Activated naive CD4-positive, alpha-beta T cell treated with anti-CD3 and anti-CD28 coated beads, Interleukin-2, amount 10 ng/mL, durations not matched to agents 7 days and 5 days (primary cell): ENCODE results near the gene ARID3C.

Experiments used
- CTCF ChIA-PET: fragments of 350-600 bp; sonication (Branson Sonifier 250); formaldehyde crosslinking; loops from one replicate; lab custom pipeline; 2021; ENCODE audit warnings: antibody characterized with exemption; lab: Charles Lee
- DNase-seq: peaks from one replicate; pipeline ENCODE4 v3.0.0-alpha.2; 2020
- H3K27ac Mint-ChIP-seq: one replicate; pipeline ENCODE4 v1.8.0; 2021; ENCODE audit warnings: mild to moderate bottlenecking, moderate library complexity, mixed read lengths
- H3K27me3 Mint-ChIP-seq: one replicate; pipeline ENCODE4 v1.8.0; 2021; ENCODE audit warnings: mild to moderate bottlenecking, mixed read lengths
- H3K36me3 Mint-ChIP-seq: one replicate; pipeline ENCODE4 v1.8.0; 2021; ENCODE audit warnings: mixed read lengths
- H3K4me1 Mint-ChIP-seq: one replicate; pipeline ENCODE4 v1.8.0; 2021; ENCODE audit warnings: mixed read lengths
- H3K4me3 Mint-ChIP-seq: one replicate; pipeline ENCODE4 v1.8.0; 2021; ENCODE audit warnings: mild to moderate bottlenecking, moderate library complexity, mixed read lengths
- H3K9me3 Mint-ChIP-seq: one replicate; pipeline ENCODE4 v1.8.0; 2021; ENCODE audit warnings: mixed read lengths

The ARID3C gene

DNA sequence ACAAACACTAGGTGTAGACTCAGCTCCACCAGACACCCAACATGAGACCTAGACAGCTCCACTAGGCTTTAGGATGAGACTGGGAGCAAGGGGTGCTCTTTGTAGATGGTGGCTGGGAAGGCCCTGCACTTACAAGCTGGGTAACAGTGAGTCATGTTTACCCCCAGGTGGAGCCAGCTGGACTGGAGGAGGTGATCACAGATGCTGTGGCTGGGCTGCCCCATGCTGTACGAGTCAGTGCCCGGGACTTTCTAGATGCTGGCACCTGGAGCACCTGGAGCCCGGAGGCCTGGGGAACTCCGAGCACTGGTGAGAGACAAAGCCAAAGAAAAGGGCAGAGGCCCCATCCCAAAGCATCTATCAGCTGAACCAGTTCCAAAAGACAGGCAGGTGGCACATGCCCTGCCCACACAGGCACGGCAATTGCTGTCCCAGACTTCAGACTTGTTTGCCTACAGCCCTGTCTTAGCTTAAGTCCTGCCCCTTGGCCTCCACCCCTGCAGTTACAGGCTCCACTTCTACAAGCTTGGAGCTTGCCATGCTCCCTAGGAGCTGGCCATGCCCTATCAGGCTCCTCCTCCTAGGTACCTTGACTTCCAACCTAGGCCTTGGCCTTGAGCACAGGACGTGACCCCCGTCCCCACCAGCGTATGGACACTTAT, 30.9 kb upstream of the ARID3C start:
- Mint-ChIP-seq H3K9me3 (no peaks in the 10 kb centered on the region), H3K36me3 (peaks cover 24% of the 10 kb centered on the region), H3K27me3 (no peaks in the 10 kb centered on the region), H3K4me1 (peaks cover 36% of the 10 kb centered on the region), H3K27ac (no peak overlapping the region), H3K4me3 (no peak overlapping the region)
- CTCF ChIA-PET = interaction anchor here (1.1 to 2.4 kb wide), 3 partner anchors 12 to 43 kb away, joined by 3 to 8 read pairs (median 3); no protein-coding TSS in a partner anchor
- no peak for DNase-seq

DNA sequence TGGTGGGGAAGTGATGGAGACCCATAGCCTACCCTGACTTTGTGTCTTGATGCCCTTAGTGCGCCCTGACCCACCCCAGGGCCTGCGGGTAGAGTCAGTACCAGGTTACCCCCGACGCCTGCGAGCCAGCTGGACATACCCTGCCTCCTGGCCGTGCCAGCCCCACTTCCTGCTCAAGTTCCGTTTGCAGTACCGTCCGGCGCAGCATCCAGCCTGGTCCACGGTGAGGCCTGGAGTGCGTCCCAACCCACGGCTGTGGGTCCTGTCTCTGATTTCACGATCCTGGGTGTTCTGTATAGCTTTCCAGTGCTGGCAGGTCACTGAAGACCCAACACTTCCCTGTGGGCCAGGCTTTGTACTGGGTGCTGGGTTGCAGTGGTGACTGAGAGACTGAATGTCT, 29.6 kb upstream of the ARID3C start:
- peaks cover 21% of the 10 kb centered on the region for H3K36me3 Mint-ChIP-seq
- H3K27ac Mint-ChIP-seq = no peak overlapping the region
- DNase-seq = no peak
- no peak overlapping the region for H3K4me3 Mint-ChIP-seq
- peaks cover 24% of the 10 kb centered on the region for H3K4me1 Mint-ChIP-seq
- CTCF ChIA-PET = interaction anchor here (2.4 kb wide), 1 partner anchor 11 kb away, joined by 8 read pairs; no protein-coding TSS in a partner anchor
- no peaks in the 10 kb centered on the region for H3K27me3 Mint-ChIP-seq
- H3K9me3 Mint-ChIP-seq = no peaks in the 10 kb centered on the region

DNA sequence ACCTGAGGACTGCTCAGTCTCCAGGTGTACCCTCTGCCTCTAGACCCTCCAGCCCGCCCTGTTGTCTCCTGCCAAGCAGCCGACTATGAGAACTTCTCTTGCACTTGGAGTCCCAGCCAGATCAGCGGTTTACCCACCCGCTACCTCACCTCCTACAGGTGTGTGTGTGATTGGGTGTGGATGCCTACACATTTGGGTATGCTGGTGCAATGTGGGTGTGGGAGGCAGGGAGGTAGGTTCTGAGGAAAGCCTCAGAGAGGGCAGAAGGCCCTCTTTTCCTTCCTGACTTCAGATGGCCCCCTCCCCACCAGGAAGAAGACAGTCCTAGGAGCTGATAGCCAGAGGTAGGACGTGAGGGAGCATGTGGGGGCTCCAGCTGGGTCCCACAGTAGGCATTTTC, 28.1 kb upstream of the ARID3C start:
- CTCF ChIA-PET = interaction anchor here (1.0 to 1.8 kb wide), 2 partner anchors 9 to 23 kb away, joined by 3 to 4 read pairs; no protein-coding TSS in a partner anchor
- no peaks in the 10 kb centered on the region for H3K27me3 Mint-ChIP-seq
- H3K9me3 Mint-ChIP-seq = no peaks in the 10 kb centered on the region
- H3K4me3 Mint-ChIP-seq = no peak overlapping the region
- H3K4me1 Mint-ChIP-seq = peaks cover 19% of the 10 kb centered on the region
- DNase-seq = no peak
- H3K27ac Mint-ChIP-seq = no peak overlapping the region
- H3K36me3 Mint-ChIP-seq = peaks cover 16% of the 10 kb centered on the region

DNA sequence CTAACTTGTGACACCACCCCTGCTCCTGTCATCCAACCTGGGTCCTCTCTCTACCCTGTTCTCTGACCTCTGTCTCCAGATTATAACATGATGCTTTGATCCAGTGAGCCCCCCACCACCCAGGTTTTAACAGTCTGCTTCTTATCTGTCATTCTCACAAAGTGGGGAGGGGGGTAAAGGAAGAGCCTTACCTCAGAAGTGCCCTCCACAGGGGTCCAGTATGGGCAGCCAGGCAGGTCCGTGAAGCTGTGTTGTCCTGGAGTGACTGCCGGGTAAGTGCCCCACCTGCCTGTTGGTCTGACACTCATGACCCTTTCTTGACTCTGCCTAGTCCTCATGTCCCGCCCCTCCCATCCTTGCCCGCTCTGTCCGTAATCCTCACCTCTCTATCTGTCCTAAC, 26.5 kb upstream of the ARID3C start:
- H3K36me3 Mint-ChIP-seq = peaks cover 9% of the 10 kb centered on the region
- CTCF ChIA-PET = no interaction called here
- H3K9me3 Mint-ChIP-seq = no peaks in the 10 kb centered on the region
- H3K27ac Mint-ChIP-seq = no peak overlapping the region
- no peak overlapping the region for H3K4me3 Mint-ChIP-seq
- H3K27me3 Mint-ChIP-seq = no peaks in the 10 kb centered on the region
- peaks cover 12% of the 10 kb centered on the region for H3K4me1 Mint-ChIP-seq
- no peak for DNase-seq

DNA sequence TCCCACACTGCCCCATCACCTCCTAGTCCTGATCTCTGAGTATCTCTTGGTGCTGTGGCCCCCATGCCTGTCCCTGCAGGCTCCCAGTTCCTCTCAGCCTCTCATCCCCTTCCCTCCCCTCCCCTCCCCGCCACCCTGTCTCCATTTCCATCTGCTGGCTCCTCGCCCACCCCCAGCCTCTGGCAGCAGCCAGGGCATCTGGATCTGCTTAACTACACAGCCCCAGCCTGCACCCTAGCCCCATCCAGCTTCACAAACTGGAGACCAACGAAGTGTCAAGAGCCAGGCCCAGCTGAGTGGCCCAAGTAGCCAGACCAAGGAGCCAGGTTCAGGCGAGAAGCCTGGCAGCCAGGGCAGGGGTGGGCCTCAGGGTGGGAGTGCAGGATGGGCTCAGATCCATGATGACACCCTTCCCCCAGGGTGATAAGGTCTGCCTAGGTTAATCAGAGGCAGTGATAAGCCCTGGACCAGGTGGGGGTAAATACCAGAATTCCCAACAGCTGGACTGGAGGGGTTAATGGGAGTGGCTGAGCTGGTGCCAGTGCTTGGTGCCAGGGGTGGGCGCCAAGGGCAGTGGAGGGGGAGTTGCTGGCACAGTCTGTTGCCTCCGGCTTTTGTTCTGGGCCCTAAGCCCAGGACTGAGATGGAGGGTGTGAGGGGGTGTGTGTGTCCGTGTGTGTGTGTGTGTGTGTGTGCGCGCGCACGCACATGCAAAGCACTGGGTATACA, 25.6 kb upstream of the ARID3C start:
- no peak for DNase-seq
- peaks cover 11% of the 10 kb centered on the region for H3K36me3 Mint-ChIP-seq
- H3K27me3 Mint-ChIP-seq = no peaks in the 10 kb centered on the region
- CTCF ChIA-PET = no interaction called here
- H3K27ac Mint-ChIP-seq = no peak overlapping the region
- H3K4me3 Mint-ChIP-seq = no peak overlapping the region
- no peaks in the 10 kb centered on the region for H3K9me3 Mint-ChIP-seq
- H3K4me1 Mint-ChIP-seq = peaks cover 12% of the 10 kb centered on the region

DNA sequence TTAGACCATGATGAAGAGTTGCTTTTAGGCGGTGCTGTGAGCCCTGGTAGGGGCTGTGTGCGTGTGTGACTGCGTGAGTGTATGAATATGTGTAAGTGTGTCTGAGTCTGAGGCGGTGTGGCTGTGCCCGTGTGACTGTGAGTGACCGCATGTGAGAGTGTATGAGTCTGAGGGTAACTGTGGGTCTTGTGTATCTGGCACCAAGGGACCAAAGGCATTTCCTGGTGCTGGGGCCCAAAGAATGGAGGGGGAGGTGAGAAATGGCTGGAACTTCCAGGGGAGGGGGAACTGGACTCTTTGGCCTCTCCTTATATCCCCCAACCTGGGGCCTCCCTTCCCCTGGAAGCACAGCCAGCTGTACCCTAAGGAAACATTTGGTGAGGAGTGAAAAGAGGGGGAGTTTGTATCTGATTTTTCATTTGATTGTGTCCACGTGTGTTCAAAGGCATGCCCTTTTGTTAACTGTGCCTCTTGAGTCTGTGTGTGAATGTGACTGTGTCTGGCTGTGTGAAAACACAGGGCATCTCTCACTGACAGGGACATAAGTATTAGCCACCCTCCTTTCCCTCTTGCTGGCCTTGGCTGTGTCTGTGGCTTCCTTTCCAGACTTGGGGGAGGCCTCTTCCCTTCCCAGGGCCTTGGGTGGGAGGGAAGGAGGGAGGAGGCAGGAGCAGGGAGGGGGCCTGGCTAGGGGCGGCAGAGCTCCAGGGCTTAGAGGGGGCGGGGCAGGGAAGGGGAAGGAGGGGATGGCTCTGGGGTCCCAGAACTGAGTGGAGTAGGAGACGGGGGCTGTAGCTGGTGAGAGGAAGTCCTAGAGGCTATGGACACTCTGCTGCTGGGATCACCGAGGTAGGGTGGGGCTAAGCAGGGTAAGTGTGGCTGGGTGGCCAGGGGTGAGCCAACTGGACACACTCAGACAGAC, 24.5 kb upstream of the ARID3C start:
- CTCF ChIA-PET = no interaction called here
- no peaks in the 10 kb centered on the region for H3K9me3 Mint-ChIP-seq
- no peaks in the 10 kb centered on the region for H3K27me3 Mint-ChIP-seq
- H3K4me1 Mint-ChIP-seq = peaks cover 23% of the 10 kb centered on the region
- H3K4me3 Mint-ChIP-seq = no peak overlapping the region
- peaks cover 22% of the 10 kb centered on the region for H3K36me3 Mint-ChIP-seq
- H3K27ac Mint-ChIP-seq = no peak overlapping the region
- DNase-seq = no peak

DNA sequence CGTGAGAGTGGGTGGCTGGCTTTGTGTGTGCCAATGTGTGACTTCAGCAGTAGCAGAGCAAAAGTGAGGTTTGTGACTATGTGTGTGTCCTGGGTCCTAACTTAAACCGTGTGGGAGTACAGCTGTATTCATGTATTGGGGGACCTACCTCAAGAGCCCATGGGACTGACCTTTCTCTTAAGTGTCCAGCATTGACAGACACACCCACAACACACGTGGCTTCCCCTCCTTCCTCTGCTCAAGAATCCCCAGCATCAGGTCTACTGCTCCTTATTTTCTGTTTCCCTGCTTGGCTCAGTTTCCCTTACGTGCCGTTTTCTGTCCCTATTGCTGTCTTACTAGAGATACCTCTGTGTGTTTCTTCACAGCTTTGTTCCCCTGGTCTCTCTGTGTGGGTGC, 23.7 kb upstream of the ARID3C start:
- CTCF ChIA-PET = interaction anchor here (1.0 kb wide), 1 partner anchor 10 kb away, joined by 3 read pairs; the partner anchor contains the start of gene CCL27

DNA sequence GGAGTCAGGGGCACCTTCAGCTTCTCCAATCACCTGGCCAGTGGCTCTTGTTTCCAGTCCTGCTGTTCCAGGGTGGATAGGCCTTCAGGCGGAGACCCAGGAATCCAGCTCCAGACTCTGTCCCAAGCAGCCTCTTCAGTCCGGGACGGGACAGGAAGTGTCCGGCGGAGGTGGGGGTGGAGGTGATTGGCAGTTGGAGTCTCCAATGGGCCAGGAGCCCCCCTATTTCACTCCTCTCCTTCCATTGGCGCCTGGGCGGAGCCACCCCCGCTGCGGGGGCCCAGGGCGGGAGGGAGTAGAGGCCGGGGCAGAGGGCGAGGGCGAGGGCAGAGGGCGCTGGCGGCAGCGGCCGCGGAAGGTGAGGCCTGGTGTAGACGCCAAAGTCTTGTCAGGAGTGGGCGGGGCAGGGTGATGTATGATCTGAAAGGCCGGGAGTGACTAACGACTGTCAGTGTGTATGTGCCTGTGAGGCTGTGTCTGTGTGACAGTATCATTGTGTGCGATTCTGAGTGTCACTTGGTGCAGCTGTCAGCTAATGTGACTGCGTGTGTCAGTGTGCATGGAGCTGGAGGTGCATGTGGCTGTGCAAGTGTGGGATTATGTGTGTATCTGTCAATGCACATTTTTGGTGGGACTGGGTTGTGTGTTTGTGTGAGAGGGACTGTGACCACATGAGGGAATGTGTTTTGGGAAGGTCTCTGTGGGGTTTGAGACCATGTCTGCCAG, 23.2 kb upstream of the ARID3C start, which contains the start of gene IL11RA:
Gene IL11RA, plus strand, starts transcription at position 310 of the 726 bp plus-strand sequence. CDS start 3,033 bp downstream, outside the sequence.
- Mint-ChIP-seq H3K36me3 (peaks cover 36% of the 10 kb centered on the region), H3K4me3 (no peak within 1 kb of the TSS)
- CTCF ChIA-PET = interaction anchor here (1.0 kb wide), 1 partner anchor 11 kb away, joined by 3 read pairs; the partner anchor contains the start of gene CCL27

More for the DNA sequence above, 23.7 kb upstream of the ARID3C start:
- H3K36me3 Mint-ChIP-seq = peaks cover 30% of the 10 kb centered on the region
- DNase-seq = no peak
- no peak overlapping the region for H3K27ac Mint-ChIP-seq
- no peaks in the 10 kb centered on the region for H3K27me3 Mint-ChIP-seq
- no peak overlapping the region for H3K4me3 Mint-ChIP-seq
- H3K4me1 Mint-ChIP-seq = peaks cover 31% of the 10 kb centered on the region
- H3K9me3 Mint-ChIP-seq = no peaks in the 10 kb centered on the region

DNA sequence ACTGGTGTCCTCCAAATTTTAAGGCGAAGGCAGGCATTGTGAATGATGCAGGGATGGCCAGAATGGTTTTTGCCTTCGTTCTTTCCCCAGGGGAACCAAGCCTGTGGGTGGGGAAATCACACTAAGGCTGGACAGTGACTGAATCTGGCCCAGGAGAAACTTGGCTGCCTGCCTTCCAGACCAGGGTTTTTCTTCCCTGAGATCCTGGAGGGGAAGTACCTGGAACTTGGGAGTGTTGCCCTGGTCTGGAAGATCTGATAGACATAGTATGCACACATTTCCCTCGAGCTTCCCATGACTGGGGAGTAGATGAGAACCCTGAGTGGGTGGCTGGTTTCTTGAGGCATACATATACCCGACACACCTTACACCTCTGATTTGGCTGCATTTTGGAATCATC, 22.5 kb upstream of the ARID3C start:
- CTCF ChIA-PET = interaction anchor here (1.1 kb wide), 1 partner anchor 12 kb away, joined by 4 read pairs; no protein-coding TSS in a partner anchor
- peaks cover 40% of the 10 kb centered on the region for H3K4me1 Mint-ChIP-seq
- H3K27ac Mint-ChIP-seq = no peak overlapping the region
- no peaks in the 10 kb centered on the region for H3K9me3 Mint-ChIP-seq
- no peaks in the 10 kb centered on the region for H3K27me3 Mint-ChIP-seq
- no peak overlapping the region for H3K4me3 Mint-ChIP-seq
- H3K36me3 Mint-ChIP-seq = peaks cover 37% of the 10 kb centered on the region
- DNase-seq = no peak

More for the DNA sequence above, 23.2 kb upstream of the ARID3C start, which contains the start of gene IL11RA:
- Mint-ChIP-seq H3K9me3 (no peaks in the 10 kb centered on the region), H3K27ac (no peak within 1 kb of the TSS), H3K4me1 (peaks cover 36% of the 10 kb centered on the region), H3K27me3 (no peaks in the 10 kb centered on the region)
- DNase-seq = peak; percentile 47

DNA sequence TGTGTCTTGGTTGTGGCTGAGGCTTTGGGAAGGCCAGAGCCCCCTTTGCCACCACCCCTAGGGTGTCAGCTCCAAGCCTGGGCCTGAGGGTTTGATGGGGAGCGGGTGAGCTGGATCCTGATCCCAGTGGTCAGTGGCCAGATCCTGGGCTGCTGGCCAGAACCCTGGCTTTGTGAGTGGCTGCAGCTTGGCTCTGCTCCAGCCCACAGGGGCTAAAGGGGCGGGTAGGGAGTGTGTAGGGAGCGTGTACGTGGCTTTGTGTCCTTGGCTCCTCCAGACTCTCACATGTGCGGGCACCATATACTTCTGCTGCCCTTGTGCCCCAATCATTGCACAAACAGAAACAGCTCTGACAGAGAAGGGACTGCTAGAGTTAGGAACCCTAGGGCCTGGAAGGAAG, 21.9 kb upstream of the ARID3C start:
- Mint-ChIP-seq H3K36me3 (peaks cover 37% of the 10 kb centered on the region), H3K9me3 (no peaks in the 10 kb centered on the region), H3K27me3 (no peaks in the 10 kb centered on the region), H3K27ac (no peak overlapping the region), H3K4me1 (peaks cover 45% of the 10 kb centered on the region), H3K4me3 (no peak overlapping the region)
- CTCF ChIA-PET = interaction anchor here (1.1 kb wide), 1 partner anchor 13 kb away, joined by 4 read pairs; no protein-coding TSS in a partner anchor
- no peak for DNase-seq

DNA sequence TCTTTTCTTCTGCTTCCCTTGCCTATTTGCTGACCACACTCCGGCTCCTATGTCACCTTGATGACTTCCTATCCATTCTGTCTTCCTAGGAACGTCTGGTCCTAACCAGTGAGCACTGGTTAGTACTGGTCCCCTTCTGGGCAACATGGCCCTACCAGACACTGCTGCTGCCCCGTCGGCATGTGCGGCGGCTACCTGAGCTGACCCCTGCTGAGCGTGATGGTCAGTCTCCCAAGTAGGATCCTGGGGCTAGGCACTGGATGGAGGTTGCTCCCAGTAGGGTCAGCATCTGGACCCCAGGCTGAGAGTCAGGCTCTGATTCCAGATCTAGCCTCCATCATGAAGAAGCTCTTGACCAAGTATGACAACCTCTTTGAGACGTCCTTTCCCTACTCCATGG, 19.8 kb upstream of the ARID3C start:
- H3K36me3 Mint-ChIP-seq = peaks cover 37% of the 10 kb centered on the region
- H3K27ac Mint-ChIP-seq = no peak overlapping the region
- peak overlapping the region; percentile 97 for H3K4me3 Mint-ChIP-seq
- CTCF ChIA-PET = interaction anchor here (0.8 to 3.4 kb wide), 2 partner anchors 14 kb away, joined by 3 to 36 read pairs; partner anchors contain the start of gene CCL27
- DNase-seq = no peak
- no peaks in the 10 kb centered on the region for H3K9me3 Mint-ChIP-seq
- peaks cover 46% of the 10 kb centered on the region for H3K4me1 Mint-ChIP-seq
- H3K27me3 Mint-ChIP-seq = no peaks in the 10 kb centered on the region

DNA sequence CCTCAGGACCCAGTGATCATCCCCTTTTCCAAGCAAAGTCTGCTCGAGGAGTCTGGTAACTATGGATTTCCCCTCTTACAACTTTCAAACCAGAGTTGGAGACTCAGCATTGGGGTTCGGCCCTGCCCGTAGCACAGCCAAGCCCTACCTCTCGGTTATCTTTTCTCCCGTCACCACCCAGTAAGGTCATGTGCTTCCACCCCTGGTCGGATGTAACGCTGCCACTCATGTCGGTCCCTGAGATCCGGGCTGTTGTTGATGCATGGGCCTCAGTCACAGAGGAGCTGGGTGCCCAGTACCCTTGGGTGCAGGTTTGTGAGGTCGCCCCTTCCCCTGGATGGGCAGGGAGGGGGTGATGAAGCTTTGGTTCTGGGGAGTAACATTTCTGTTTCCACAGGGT, 18.8 kb upstream of the ARID3C start:
- CTCF ChIA-PET = interaction anchor here (1.0 to 4.5 kb wide), 5 partner anchors 9 to 15 kb away, joined by 3 to 36 read pairs (median 33); partner anchors contain the start of genes CCL27 and SIGMAR1
- DNase-seq = peak; percentile 42
- peaks cover 37% of the 10 kb centered on the region for H3K36me3 Mint-ChIP-seq
- no peaks in the 10 kb centered on the region for H3K27me3 Mint-ChIP-seq
- no peaks in the 10 kb centered on the region for H3K9me3 Mint-ChIP-seq
- peaks cover 41% of the 10 kb centered on the region for H3K4me1 Mint-ChIP-seq
- peak overlapping the region; percentile 91 for H3K27ac Mint-ChIP-seq
- peak overlapping the region; percentile 97 for H3K4me3 Mint-ChIP-seq

DNA sequence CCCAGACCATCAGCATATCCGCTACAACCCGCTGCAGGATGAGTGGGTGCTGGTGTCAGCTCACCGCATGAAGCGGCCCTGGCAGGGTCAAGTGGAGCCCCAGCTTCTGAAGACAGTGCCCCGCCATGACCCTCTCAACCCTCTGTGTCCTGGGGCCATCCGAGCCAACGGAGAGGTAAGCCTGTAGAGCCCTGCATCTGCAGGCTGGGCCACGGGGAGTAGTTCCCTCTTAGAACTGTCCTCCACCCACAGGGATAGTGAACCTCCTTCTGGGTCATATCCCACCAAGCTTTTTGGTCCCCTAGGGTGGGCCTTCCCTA, 18.2 kb upstream of the ARID3C start:
- Mint-ChIP-seq H3K36me3 (peaks cover 34% of the 10 kb centered on the region), H3K27ac (peak overlapping the region; percentile 91), H3K4me1 (peaks cover 36% of the 10 kb centered on the region), H3K4me3 (peak overlapping the region; percentile 97), H3K27me3 (no peaks in the 10 kb centered on the region), H3K9me3 (no peaks in the 10 kb centered on the region)
- CTCF ChIA-PET = interaction anchor here (0.6 to 4.5 kb wide), 9 partner anchors 9 to 1300 kb away, joined by 3 to 36 read pairs (median 7); partner anchors contain the start of genes CCL27, DCTN3 and SIGMAR1
- no peak for DNase-seq
